ENCODE results near the gene EPHA2. TPM values are rescaled to one million over a fixed set of nuclear protein-coding genes. Genes with fewer than 3 reads are reported as not detected.
A peak's percentile ranks its signal among the peaks of the same experiment; 100 is the strongest.

The EPHA2 gene
- total RNA-seq, 1 donor from 2014 or later: not detected

DNA sequence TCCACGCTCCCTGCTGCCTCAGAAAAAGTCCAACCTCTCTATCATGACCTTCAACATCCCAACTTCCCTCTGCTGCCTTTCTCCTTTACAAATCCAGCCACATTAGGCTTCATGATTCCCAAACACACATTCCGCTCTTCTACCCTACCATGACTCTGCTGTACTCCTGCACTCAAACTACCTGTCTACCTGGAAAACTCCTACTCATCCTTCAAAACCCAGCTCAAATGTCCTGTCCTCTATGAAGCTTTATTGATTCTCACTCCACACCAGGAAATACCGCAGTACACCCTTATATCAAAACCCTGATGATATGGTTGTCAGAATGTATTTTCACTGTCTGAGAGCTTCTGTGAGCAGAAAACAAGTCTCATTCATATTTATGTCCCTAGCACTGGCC lies 47.7 kb upstream of the EPHA2 start:
- H3K27ac Mint-ChIP-seq: no peak overlapping the region
- H3K4me3 Mint-ChIP-seq: no peak overlapping the region

DNA sequence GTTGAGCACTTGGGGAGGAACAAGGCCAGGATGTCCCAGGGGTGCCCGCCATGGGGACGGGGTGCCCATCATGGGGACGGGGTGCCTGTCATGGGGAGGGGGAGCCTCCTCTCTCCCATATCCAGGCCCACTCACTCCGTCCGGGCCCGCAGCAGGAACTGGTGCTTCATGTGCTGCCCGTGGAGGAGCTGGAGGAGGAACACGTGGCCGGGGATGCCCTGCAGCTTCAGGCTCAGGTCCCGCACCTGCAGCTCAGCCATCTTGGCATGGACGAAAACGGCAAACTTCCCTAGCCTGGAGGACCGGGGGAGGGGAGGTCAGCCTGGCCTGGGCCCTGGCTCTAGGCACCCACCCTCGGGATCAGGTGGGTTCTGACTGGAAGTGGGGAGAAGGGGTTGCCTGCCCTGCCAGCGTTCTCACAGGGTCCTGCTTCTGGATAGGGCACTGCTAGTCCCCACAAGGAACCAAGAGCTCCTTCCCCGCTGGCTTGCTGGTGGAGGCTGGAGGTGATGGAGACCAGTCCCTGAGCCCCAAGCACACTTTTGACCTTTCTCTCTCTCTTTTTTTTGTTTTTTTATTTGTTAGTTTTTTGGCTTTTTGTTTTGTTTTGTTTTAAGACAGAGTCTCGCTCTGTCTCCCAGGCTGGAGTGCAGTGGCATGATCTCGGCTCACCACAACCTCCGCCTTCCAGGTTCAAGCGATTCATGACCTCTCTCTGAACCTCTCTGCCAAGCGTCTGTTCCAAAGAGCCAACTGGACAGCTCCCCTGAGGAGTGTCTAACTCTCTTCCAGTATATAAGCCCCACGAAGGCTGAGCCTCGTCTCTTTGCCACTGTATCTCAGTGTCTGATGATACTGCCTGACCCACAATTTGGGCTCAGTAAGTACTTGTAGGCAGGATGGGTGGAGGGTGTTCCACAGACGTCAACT lies 46.7 kb upstream of the EPHA2 start:
- H3K27me3 Mint-ChIP-seq: no peaks in the 10 kb centered on the region
- H3K4me3 Mint-ChIP-seq: no peak overlapping the region
- ChIA-PET CTCF (interaction anchor here (3.4 kb wide), 1 partner anchor 42 kb away, joined by 17 read pairs; no protein-coding TSS in a partner anchor), POLR2A (interaction anchor here (1.1 kb wide), 1 partner anchor 14 kb away, joined by 4 read pairs; no protein-coding TSS in a partner anchor)
- no peak for DNase-seq
- peaks cover 3% of the 10 kb centered on the region for H3K4me1 Mint-ChIP-seq
- intact Hi-C loops (cut with micrococcal nuclease): no loop called here
- no peak for TF ChIP-seq CTCF (IDR thresholded peaks at IDR 0.05)
- ATAC-seq (ENCODE audit: low read depth): no peak
- H3K36me3 Mint-ChIP-seq (ENCODE audit: low read depth): peaks cover 34% of the 10 kb centered on the region
- no peak overlapping the region for H3K27ac Mint-ChIP-seq
- H3K9me3 Mint-ChIP-seq: no peaks in the 10 kb centered on the region

More for the DNA sequence above, 47.7 kb upstream of the EPHA2 start:
- intact Hi-C loops (cut with micrococcal nuclease): no loop called here
- no peak for ATAC-seq (ENCODE audit: low read depth)
- POLR2A ChIA-PET: interaction anchor here (1.4 kb wide), 1 partner anchor 14 kb away, joined by 3 read pairs; no protein-coding TSS in a partner anchor
- no peaks in the 10 kb centered on the region for H3K9me3 Mint-ChIP-seq
- no peaks in the 10 kb centered on the region for H3K27me3 Mint-ChIP-seq
- no peak for DNase-seq
- TF ChIP-seq CTCF (IDR thresholded peaks at IDR 0.05): no peak
- peaks cover 3% of the 10 kb centered on the region for H3K4me1 Mint-ChIP-seq
- peaks cover 32% of the 10 kb centered on the region for H3K36me3 Mint-ChIP-seq (ENCODE audit: low read depth)
- CTCF ChIA-PET: interaction anchor here (2.3 to 3.4 kb wide), 2 partner anchors 14 to 41 kb away, joined by 10 to 17 read pairs; no protein-coding TSS in a partner anchor

- DNase-seq (no peak), ATAC-seq (ENCODE audit: low read depth) (no peak)
- ChIA-PET CTCF (no interaction called here), POLR2A (no interaction called here)
- H3K9me3 Mint-ChIP-seq: no peaks in the 10 kb centered on the region
- H3K4me3 Mint-ChIP-seq: no peak overlapping the region
- intact Hi-C loops (cut with micrococcal nuclease): no loop called here
- no peak overlapping the region for H3K27ac Mint-ChIP-seq
- no peak for TF ChIP-seq CTCF (IDR thresholded peaks at IDR 0.05)
- no peaks in the 10 kb centered on the region for H3K27me3 Mint-ChIP-seq
- no peaks in the 10 kb centered on the region for H3K4me1 Mint-ChIP-seq
- H3K36me3 Mint-ChIP-seq (ENCODE audit: low read depth): peaks cover 37% of the 10 kb centered on the region
These were observed 43.8 kb upstream of the EPHA2 start for GRCh38 chr1:16199700-16200099.

DNA sequence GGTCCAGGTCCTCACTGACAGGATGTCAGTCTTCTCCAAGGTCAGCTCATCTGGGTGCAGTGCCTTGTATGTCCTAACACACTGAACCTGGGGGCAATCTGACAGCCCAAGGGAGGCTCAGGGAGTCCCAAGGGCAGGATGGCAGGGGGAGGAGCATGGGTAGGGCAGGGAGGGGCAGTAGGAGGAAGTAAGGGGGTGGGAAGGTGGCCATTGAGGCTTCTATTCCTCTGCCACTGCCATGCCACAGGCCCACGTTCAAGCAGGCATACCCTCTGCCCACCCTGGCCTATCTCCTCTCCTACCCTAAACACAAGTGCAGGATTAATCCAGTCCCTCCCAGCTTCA lies 43.3 kb upstream of the EPHA2 start:
- CTCF ChIA-PET: no interaction called here
- Mint-ChIP-seq H3K4me3 (no peak overlapping the region), H3K4me1 (no peaks in the 10 kb centered on the region), H3K27me3 (no peaks in the 10 kb centered on the region), H3K36me3 (ENCODE audit: low read depth) (peaks cover 33% of the 10 kb centered on the region), H3K9me3 (no peaks in the 10 kb centered on the region), H3K27ac (no peak overlapping the region)
- intact Hi-C loops (cut with micrococcal nuclease): no loop called here
- TF ChIP-seq CTCF (IDR thresholded peaks at IDR 0.05): no peak
- POLR2A ChIA-PET: no interaction called here
- DNase-seq (no peak), ATAC-seq (ENCODE audit: low read depth) (no peak)

- ChIA-PET POLR2A (no interaction called here), CTCF (no interaction called here)
- Mint-ChIP-seq H3K36me3 (ENCODE audit: low read depth) (peaks cover 30% of the 10 kb centered on the region), H3K27me3 (no peaks in the 10 kb centered on the region), H3K4me3 (no peak overlapping the region), H3K27ac (peak overlapping the region; percentile 3), H3K9me3 (no peaks in the 10 kb centered on the region), H3K4me1 (no peaks in the 10 kb centered on the region)
- no peak for ATAC-seq (ENCODE audit: low read depth)
- TF ChIP-seq CTCF (IDR thresholded peaks at IDR 0.05): no peak
- DNase-seq: no peak
- intact Hi-C loops (cut with micrococcal nuclease): no loop called here
These were observed 42.7 kb upstream of the EPHA2 start for GRCh38 chr1:16198444-16199156.
